Measurements from ENCODE around the gene PLEKHM3. TPM values are rescaled to one million over a fixed set of nuclear protein-coding genes. Genes with fewer than 3 reads are reported as not detected.

The PLEKHM3 gene
- total RNA-seq, 1 experiment from 2014 or later, result 2.5 TPM

DNA sequence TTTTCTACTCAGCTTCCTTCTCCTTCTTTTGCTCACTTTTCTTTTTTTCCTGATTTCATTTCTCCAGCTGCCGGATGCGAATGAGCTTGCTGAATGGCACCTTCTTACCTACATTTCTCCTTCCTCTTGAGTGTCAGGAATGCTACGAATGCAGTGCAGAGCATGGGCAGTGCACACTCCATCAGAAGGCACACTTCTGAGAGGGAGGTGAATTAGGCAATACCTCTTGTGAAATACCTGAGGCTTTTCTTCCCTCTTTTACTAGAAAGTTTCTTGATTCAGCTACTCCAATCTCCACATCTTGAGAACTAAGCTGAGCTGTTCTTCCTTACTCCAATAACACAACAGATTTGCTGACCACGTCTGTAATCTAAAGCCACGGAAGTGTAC lies 51.1 kb downstream of the PLEKHM3 start:
- CTCF ChIA-PET, result interaction anchor here (0.5 to 0.6 kb wide), 2 partner anchors 66 to 157 kb away, joined by 3 to 6 read pairs; no protein-coding TSS in a partner anchor
- no peak for ATAC-seq

DNA sequence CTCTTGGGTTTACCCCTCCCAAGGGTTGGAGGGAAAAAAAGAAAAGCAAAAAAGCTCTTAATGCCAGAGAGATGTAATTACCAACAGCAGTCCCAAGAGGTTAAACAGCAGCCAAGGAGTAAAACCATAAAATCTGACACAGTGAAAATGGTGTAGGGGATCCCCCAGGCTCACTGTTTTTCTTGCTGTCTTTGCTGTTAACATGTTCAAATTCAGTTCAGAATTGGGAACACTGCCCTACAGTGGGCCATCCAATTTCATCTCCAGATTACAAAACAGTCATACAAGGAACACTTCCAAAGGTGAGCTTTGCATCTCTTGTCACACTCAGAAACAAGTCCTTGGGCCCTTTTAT lies 54.5 kb downstream of the PLEKHM3 start:
- no peaks in the 10 kb centered on the region for H3K4me1 ChIP-seq (ENCODE audit: control insufficient read depth, insufficient read depth, low read length)
- no peaks in the 10 kb centered on the region for H3K9me3 ChIP-seq (ENCODE audit: control insufficient read depth, insufficient read depth, low read depth, low read length)
- BruUV-seq (replicated peaks), result no TSS peak
- no peak overlapping the region for H3K27ac ChIP-seq (ENCODE audit: low read length)
- in situ Hi-C loops (cut with HindIII; ENCODE audit: low pct_unique_long_range_greater_than_20kb, low sequenced_read_pairs) (no loop called here), intact Hi-C loops (cut with micrococcal nuclease; ENCODE audit: unreplicated experiment) (no loop called here)
- no peak overlapping the region for H3K4me3 ChIP-seq (ENCODE audit: low read depth in 2 of 2, low read length in 2 of 2)
- DNase-seq (ENCODE audit: low read depth, low spot score) (no peak), ATAC-seq (no peak)
- POLR2A ChIA-PET, result no interaction called here
- H3K36me3 ChIP-seq (ENCODE audit: control insufficient read depth, insufficient read depth, low read length), result no peaks in the 10 kb centered on the region
- TF ChIP-seq, protein P1, sequence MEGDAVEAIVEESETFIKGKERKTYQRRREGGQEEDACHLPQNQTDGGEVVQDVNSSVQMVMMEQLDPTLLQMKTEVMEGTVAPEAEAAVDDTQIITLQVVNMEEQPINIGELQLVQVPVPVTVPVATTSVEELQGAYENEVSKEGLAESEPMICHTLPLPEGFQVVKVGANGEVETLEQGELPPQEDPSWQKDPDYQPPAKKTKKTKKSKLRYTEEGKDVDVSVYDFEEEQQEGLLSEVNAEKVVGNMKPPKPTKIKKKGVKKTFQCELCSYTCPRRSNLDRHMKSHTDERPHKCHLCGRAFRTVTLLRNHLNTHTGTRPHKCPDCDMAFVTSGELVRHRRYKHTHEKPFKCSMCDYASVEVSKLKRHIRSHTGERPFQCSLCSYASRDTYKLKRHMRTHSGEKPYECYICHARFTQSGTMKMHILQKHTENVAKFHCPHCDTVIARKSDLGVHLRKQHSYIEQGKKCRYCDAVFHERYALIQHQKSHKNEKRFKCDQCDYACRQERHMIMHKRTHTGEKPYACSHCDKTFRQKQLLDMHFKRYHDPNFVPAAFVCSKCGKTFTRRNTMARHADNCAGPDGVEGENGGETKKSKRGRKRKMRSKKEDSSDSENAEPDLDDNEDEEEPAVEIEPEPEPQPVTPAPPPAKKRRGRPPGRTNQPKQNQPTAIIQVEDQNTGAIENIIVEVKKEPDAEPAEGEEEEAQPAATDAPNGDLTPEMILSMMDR (IDR thresholded peaks at IDR 0.05), result no peak
- no peak for TF ChIP-seq POLR2AphosphoS5 (IDR thresholded peaks at IDR 0.05; ENCODE audit: low read depth, low read length)
- no peak for TF ChIP-seq REST (IDR thresholded peaks at IDR 0.05; ENCODE audit: insufficient read depth in 1 of 2, low read depth in 2 of 2, low read length in 1 of 2)
- no peak for TF ChIP-seq TCF7L2 (IDR thresholded peaks at IDR 0.05; ENCODE audit: low read depth, low read length)
- CTCF ChIA-PET, result no interaction called here
- no peaks in the 10 kb centered on the region; the same call in 1 of the 2 replicates for H3K27me3 ChIP-seq (ENCODE audit: control insufficient read depth, insufficient read depth, low read length)

More for the DNA sequence above, 51.1 kb downstream of the PLEKHM3 start:
- no peak for DNase-seq (ENCODE audit: low read depth, low spot score)
- no peak overlapping the region for H3K4me3 ChIP-seq (ENCODE audit: low read depth in 2 of 2, low read length in 2 of 2)
- H3K9me3 ChIP-seq (ENCODE audit: control insufficient read depth, insufficient read depth, low read depth, low read length), result no peaks in the 10 kb centered on the region
- no peaks in the 10 kb centered on the region for H3K36me3 ChIP-seq (ENCODE audit: control insufficient read depth, insufficient read depth, low read length)
- no peak for TF ChIP-seq POLR2AphosphoS5 (IDR thresholded peaks at IDR 0.05; ENCODE audit: low read depth, low read length)
- TF ChIP-seq REST (IDR thresholded peaks at IDR 0.05; ENCODE audit: insufficient read depth in 1 of 2, low read depth in 2 of 2, low read length in 1 of 2), result no peak
- TF ChIP-seq TCF7L2 (IDR thresholded peaks at IDR 0.05; ENCODE audit: low read depth, low read length), result no peak
- TF ChIP-seq SIN3A (IDR thresholded peaks at IDR 0.05; ENCODE audit: borderline replicate concordance, insufficient read depth, low read depth, low read length), result no peak
- TF ChIP-seq, protein P1 (IDR thresholded peaks at IDR 0.05), result no peak
- POLR2A ChIA-PET, result interaction anchor here (0.7 kb wide), 1 partner anchor 1839 kb away, joined by 8 read pairs; no protein-coding TSS in a partner anchor
- BruUV-seq (replicated peaks), result no TSS peak
- H3K4me1 ChIP-seq (ENCODE audit: control insufficient read depth, insufficient read depth, low read length), result no peaks in the 10 kb centered on the region
- in situ Hi-C loops (cut with HindIII; ENCODE audit: low pct_unique_long_range_greater_than_20kb, low sequenced_read_pairs), result no loop called here
- intact Hi-C loops (cut with micrococcal nuclease; ENCODE audit: unreplicated experiment), result no loop called here
- no peaks in the 10 kb centered on the region; the same call in 1 of the 2 replicates for H3K27me3 ChIP-seq (ENCODE audit: control insufficient read depth, insufficient read depth, low read length)
- no peak overlapping the region for H3K27ac ChIP-seq (ENCODE audit: low read length)

All from Panc1 (cell line).